Thyroid gland (tissue), 4 donors: ENCODE data around the gene NEUROD1. TPM values are rescaled to one million over a fixed set of nuclear protein-coding genes. Genes with fewer than 3 reads are reported as not detected.

Source experiments
- DNase-seq, 2 donors: peaks; one replicate each; pipeline ENCODE4 v3.0.0-alpha.2; 2019
- H3K27ac ChIP-seq, 3 donors: fragments of 200-600 bp; sonication (generic); 1 replicate in 2 of 3; 2 replicates in 1 of 3; pipeline ENCODE4 v1.5.1; 2016 to 2019; ENCODE audit warnings: mild to moderate bottlenecking in 1 of 3, moderate library complexity in 1 of 3
- H3K27me3 ChIP-seq: fragments of 200-600 bp; sonication (generic); one replicate; pipeline ENCODE4 v1.5.1; 2019
- H3K36me3 ChIP-seq, 2 donors: fragments of 200-600 bp; sonication (generic); one replicate each; pipeline ENCODE4 v1.5.1; 2016 to 2019
- H3K4me1 ChIP-seq, 2 donors: fragments of 200-600 bp; sonication (generic); one replicate each; pipeline ENCODE4 v1.5.1; 2017 to 2019
- H3K4me3 ChIP-seq, 3 donors: fragments of 200-600 bp; sonication (generic); replicated peaks in 1 of 3; 1 replicate in 2 of 3; 2 replicates in 1 of 3; pipeline ENCODE4 v1.5.1; 2016; ENCODE audit warnings: mild to moderate bottlenecking in 1 of 3
- H3K9me3 ChIP-seq: fragments of 200-600 bp; sonication (generic); one replicate; pipeline ENCODE4 v1.5.1; 2017
- CTCF ChIP-seq, 6 experiments: fragments of 200-600 bp in 3 of 6; fragments of 450-650 bp in 3 of 6; sonication (generic) in 3 of 6; IDR thresholded peaks; one replicate each; pipeline ENCODE4 v1.5.1; 2016 to 2019; ENCODE audit warnings: antibody characterized with exemption in 6 of 6, mild to moderate bottlenecking in 2 of 6, inconsistent platforms in 1 of 6, moderate library complexity in 1 of 6
- POLR2A ChIP-seq, 2 donors: fragments of 450-650 bp; IDR thresholded peaks; one replicate each; pipeline ENCODE4 v1.6.1; 2017; ENCODE audit warnings: antibody characterized with exemption in 2 of 2, mild to moderate bottlenecking in 2 of 2, moderate library complexity in 1 of 2
- WGBS, 2 donors: methylation state at CpG; one replicate each; pipeline ENCODE4 v1.1.5; 2017; 5-methylcytosine and 5-hydroxymethylcytosine counted together
- intact Hi-C: fragments of 100-400 bp; cut with DNase I; formaldehyde crosslinking; loops from one replicate; pipeline ENCODE4 v1.15.1; 2023
- total RNA-seq, 4 donors: library from RNA; depleted of rRNA; stranded (reverse); fragments of >200 nt; gene quantifications; one replicate each; pipeline ENCODE4 v1.2.3, GENCODE V29; 2016

Gene NEUROD1
- total RNA-seq, 4 donors from 2014 or later, result not detected

GRCh38 chr2:181658444-181658843 lies 21.9 kb downstream of the NEUROD1 start:
- intact Hi-C loops, result no loop called here
- H3K36me3 ChIP-seq, result no peaks in the 10 kb centered on the region
- peaks cover 6 to 9% of the 10 kb centered on the region in 2 donors for H3K4me1 ChIP-seq
- H3K27ac ChIP-seq, result no peak overlapping the region
- TF ChIP-seq CTCF (IDR thresholded peaks at IDR 0.05) (no peak), POLR2A (IDR thresholded peaks at IDR 0.05) (no peak)
- no peak overlapping the region for H3K4me3 ChIP-seq
- H3K9me3 ChIP-seq, result no peaks in the 10 kb centered on the region
- no peak for DNase-seq
- no peaks in the 10 kb centered on the region for H3K27me3 ChIP-seq
- 65 to 82% methylated on average over 2 to 3 of the region's 4 CpGs for WGBS, 2 donors

- Histone ChIP-seq H3K36me3 (no peaks in the 10 kb centered on the region), H3K27me3 (no peaks in the 10 kb centered on the region), H3K9me3 (no peaks in the 10 kb centered on the region), H3K27ac (no peak overlapping the region), H3K4me3 (no peak overlapping the region), H3K4me1 (peaks cover 6 to 9% of the 10 kb centered on the region in 2 donors)
- DNase-seq, result no peak
- TF ChIP-seq POLR2A (IDR thresholded peaks at IDR 0.05), result no peak
- TF ChIP-seq CTCF (IDR thresholded peaks at IDR 0.05), result no peak
- 75 to 82% methylated on average over 4 of the region's 4 CpGs for WGBS, 2 donors
- intact Hi-C loops, result no loop called here
Measured at GRCh38 chr2:181657379-181657778, 22.9 kb downstream of the NEUROD1 start.

- H3K27ac ChIP-seq, result no peak within 1 kb of the TSS
- 3 to 6% methylated on average over 32 to 40 of the region's 70 CpGs for WGBS, 2 donors
- no peaks in the 10 kb centered on the region for H3K9me3 ChIP-seq
- no peaks in the 10 kb centered on the region for H3K27me3 ChIP-seq
- peaks cover 6 to 9% of the 10 kb centered on the region in 2 donors for H3K4me1 ChIP-seq
- TF ChIP-seq POLR2A (IDR thresholded peaks at IDR 0.05) (no peak), CTCF (IDR thresholded peaks at IDR 0.05) (no peak)
- no peaks in the 10 kb centered on the region for H3K36me3 ChIP-seq
- DNase-seq, result peak; percentile 36 to 42
- intact Hi-C loops, result no loop called here
- H3K4me3 ChIP-seq, result peak within 1 kb of the TSS in 1 of 3 donors; percentile 22
Measured at GRCh38 chr2:181656450-181657291, 23.6 kb downstream of the NEUROD1 start, which contains the start of gene CERKL. TSS of gene CERKL (minus strand) at chr2:181657105. CDS start at chr2:181657006, 99 bp downstream.

GRCh38 chr2:181655519-181655918 lies 24.8 kb downstream of the NEUROD1 start:
- intact Hi-C loops, result no loop called here

More at GRCh38 chr2:181655519-181655918, 24.8 kb downstream of the NEUROD1 start:
- H3K4me1 ChIP-seq, result peaks cover 6 to 9% of the 10 kb centered on the region in 2 donors
- no peak for DNase-seq
- WGBS, 2 donors, result 67 to 69% methylated on average over 7 of the region's 7 CpGs
- no peak overlapping the region for H3K4me3 ChIP-seq
- H3K9me3 ChIP-seq, result no peaks in the 10 kb centered on the region
- H3K27me3 ChIP-seq, result no peaks in the 10 kb centered on the region
- TF ChIP-seq CTCF (IDR thresholded peaks at IDR 0.05), result no peak
- no peak for TF ChIP-seq POLR2A (IDR thresholded peaks at IDR 0.05)
- no peak overlapping the region for H3K27ac ChIP-seq
- no peaks in the 10 kb centered on the region for H3K36me3 ChIP-seq
